Measurements from ENCODE around the gene CNOT2. TPM values are rescaled to one million over a fixed set of nuclear protein-coding genes. Genes with fewer than 3 reads are reported as not detected.

Gene CNOT2
- polyA plus RNA-seq, 1 donor (not counting 4 experiments of a cell fraction or from before 2014, with no cell fraction given), result 85.3 TPM

GRCh38 chr12:70372881-70373280 is 129.6 kb downstream of the CNOT2 start:
- Histone ChIP-seq H3K27ac (ENCODE audit: control insufficient read depth, insufficient read depth, low read length) (no peak overlapping the region), H3K79me2 (ENCODE audit: control insufficient read depth, insufficient read depth, low read length) (no peaks in the 10 kb centered on the region), H3K27me3 (ENCODE audit: control insufficient read depth, extremely low read depth, insufficient read depth, low read length) (no peaks in the 10 kb centered on the region), H3K9me1 (ENCODE audit: control insufficient read depth, extremely low read depth, insufficient read depth, low read length) (no peaks in the 10 kb centered on the region), H3K36me3 (ENCODE audit: control insufficient read depth in 2 of 2, extremely low read depth in 1 of 2, insufficient read depth in 2 of 2, low read length in 2 of 2) (no peaks in the 10 kb centered on the region), H2AFZ (ENCODE audit: control insufficient read depth, low read length) (no peak overlapping the region), H4K20me1 (ENCODE audit: control insufficient read depth, extremely low read depth, insufficient read depth, low read length) (no peaks in the 10 kb centered on the region), H3K4me1 (ENCODE audit: control insufficient read depth, extremely low read depth, insufficient read depth, low read length) (no peaks in the 10 kb centered on the region), H3K9ac (ENCODE audit: control insufficient read depth, extremely low read depth, insufficient read depth, low read length) (no peak overlapping the region), H3K4me2 (ENCODE audit: control insufficient read depth, extremely low read depth, insufficient read depth, low read depth, low read length) (no peak overlapping the region), H3K4me3 (ENCODE audit: control insufficient read depth in 2 of 3, extremely low read depth in 1 of 3, insufficient read depth in 2 of 3, low read depth in 1 of 3, low read length in 3 of 3) (no peak overlapping the region), H3K9me3 (ENCODE audit: control insufficient read depth, low read depth, low read length) (no peaks in the 10 kb centered on the region)
- DNase-seq (ENCODE audit: low read depth, low spot score) (no peak), FAIRE-seq (no peak)
- TF ChIP-seq CTCF (optimal IDR thresholded peaks at IDR 0.05 in 1 of 3, IDR thresholded peaks at IDR 0.05 in 1 of 3, conservative IDR thresholded peaks at IDR 0.05 in 1 of 3; ENCODE audit: extremely low read depth in 1 of 3, insufficient read depth in 2 of 3, low read length in 3 of 3) (no peak), EZH2 (IDR thresholded peaks at IDR 0.05; ENCODE audit: low read length) (no peak)
- dilution Hi-C loops (cut with MboI; ENCODE audit: extremely low pct_ligation_motif_present, low sequenced_read_pairs), result no loop called here

DNA sequence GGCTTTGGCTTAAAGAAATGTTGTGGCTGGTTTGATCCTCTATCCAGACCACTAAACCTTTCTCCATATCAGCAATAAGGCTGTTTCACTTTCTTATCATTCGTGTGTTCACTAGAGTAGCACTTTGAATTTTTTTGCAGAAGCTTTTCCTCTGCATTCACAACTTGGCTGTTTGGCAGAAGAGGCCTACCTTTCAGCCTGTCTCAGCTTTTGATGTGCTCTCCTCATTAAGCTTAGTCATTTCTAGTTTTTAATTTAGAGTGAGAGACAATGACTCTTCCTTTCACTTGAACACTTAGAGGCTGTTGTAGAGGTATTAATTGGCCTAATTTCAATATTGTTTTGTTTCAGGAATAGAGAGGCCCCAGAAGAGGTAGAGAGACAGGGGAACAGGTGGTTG is 136.6 kb downstream of the CNOT2 start:
- Histone ChIP-seq H3K27me3 (ENCODE audit: control insufficient read depth, extremely low read depth, insufficient read depth, low read length) (no peaks in the 10 kb centered on the region), H3K4me1 (ENCODE audit: control insufficient read depth, extremely low read depth, insufficient read depth, low read length) (no peaks in the 10 kb centered on the region), H3K79me2 (ENCODE audit: control insufficient read depth, insufficient read depth, low read length) (no peaks in the 10 kb centered on the region), H4K20me1 (ENCODE audit: control insufficient read depth, extremely low read depth, insufficient read depth, low read length) (no peaks in the 10 kb centered on the region), H3K4me2 (ENCODE audit: control insufficient read depth, extremely low read depth, insufficient read depth, low read depth, low read length) (no peak overlapping the region), H3K9me3 (ENCODE audit: control insufficient read depth, low read depth, low read length) (no peaks in the 10 kb centered on the region), H3K9me1 (ENCODE audit: control insufficient read depth, extremely low read depth, insufficient read depth, low read length) (no peaks in the 10 kb centered on the region), H3K4me3 (ENCODE audit: control insufficient read depth in 2 of 3, extremely low read depth in 1 of 3, insufficient read depth in 2 of 3, low read depth in 1 of 3, low read length in 3 of 3) (no peak overlapping the region), H3K9ac (ENCODE audit: control insufficient read depth, extremely low read depth, insufficient read depth, low read length) (no peak overlapping the region), H3K27ac (ENCODE audit: control insufficient read depth, insufficient read depth, low read length) (no peak overlapping the region), H2AFZ (ENCODE audit: control insufficient read depth, low read length) (no peak overlapping the region), H3K36me3 (ENCODE audit: control insufficient read depth in 2 of 2, extremely low read depth in 1 of 2, insufficient read depth in 2 of 2, low read length in 2 of 2) (no peaks in the 10 kb centered on the region)
- no peak for FAIRE-seq
- DNase-seq (ENCODE audit: low read depth, low spot score), result no peak
- no peak for TF ChIP-seq CTCF (optimal IDR thresholded peaks at IDR 0.05 in 1 of 3, IDR thresholded peaks at IDR 0.05 in 1 of 3, conservative IDR thresholded peaks at IDR 0.05 in 1 of 3; ENCODE audit: extremely low read depth in 1 of 3, insufficient read depth in 2 of 3, low read length in 3 of 3)
- no peak for TF ChIP-seq EZH2 (IDR thresholded peaks at IDR 0.05; ENCODE audit: low read length)
- dilution Hi-C loops (cut with MboI; ENCODE audit: extremely low pct_ligation_motif_present, low sequenced_read_pairs), result no loop called here
